Choroid plexus epithelial cell (primary cell): ENCODE measurements around the gene GPBP1L1.
A peak's percentile ranks its signal among the peaks of the same experiment; 100 is the strongest.
"Not testable (repeated sequence)": the region's sequence is repeated elsewhere in the genome, so short reads cannot be mapped to it uniquely, and the experiment has no call there.

Source experiments
- DNase-seq: peaks from one replicate; pipeline ENCODE4 v3.0.0-alpha.2; 2010; ENCODE audit warnings: low read depth
- H3K4me3 ChIP-seq: 2 replicates; pipeline ENCODE4 v1.5.1; 2011; ENCODE audit warnings: low read depth, mild to moderate bottlenecking, control low read depth, low read length, moderate library complexity
- CTCF ChIP-seq: conservative IDR thresholded peaks from 2 replicates; pipeline ENCODE4 v1.5.1; 2011; ENCODE audit warnings: low read depth, mild to moderate bottlenecking, control low read depth, inconsistent platforms, low read length, moderate library complexity

The GPBP1L1 gene

GRCh38 chr1:45686288-45687013 is at the start of gene GPBP1L1:
TSS of gene GPBP1L1 (minus strand) at chr1:45686533. CDS start at chr1:45659087, 27,446 bp downstream.
- no peak for TF ChIP-seq CTCF

GRCh38 chr1:45730780-45731319 is 44.5 kb upstream of the GPBP1L1 start:
- TF ChIP-seq CTCF = no peak
- no peak for DNase-seq
- H3K4me3 ChIP-seq = no peak overlapping the region

More at GRCh38 chr1:45686288-45687013, at the start of gene GPBP1L1:
- peak; percentile 99 for DNase-seq
- H3K4me3 ChIP-seq = peak within 1 kb of the TSS; percentile 98

GRCh38 chr1:45730075-45730779 is 43.9 kb upstream of the GPBP1L1 start:
- H3K4me3 ChIP-seq = no peak overlapping the region
- TF ChIP-seq CTCF = no peak
- DNase-seq = no peak

- not testable (repeated sequence) for DNase-seq, H3K4me3 ChIP-seq
Observed at GRCh38 chr1:45726007-45726406, 39.7 kb upstream of the GPBP1L1 start.

GRCh38 chr1:45723248-45723930 is 37.1 kb upstream of the GPBP1L1 start:
- no peak for DNase-seq
- no peak for TF ChIP-seq CTCF
- H3K4me3 ChIP-seq = no peak overlapping the region

- DNase-seq = peak; percentile 17
- TF ChIP-seq CTCF = no peak
Observed at GRCh38 chr1:45722809-45723208, 36.5 kb upstream of the GPBP1L1 start.

GRCh38 chr1:45721207-45721606 is 34.9 kb upstream of the GPBP1L1 start:
- H3K4me3 ChIP-seq = no peak overlapping the region
- peak; percentile 57 for DNase-seq
- TF ChIP-seq CTCF = no peak

More at GRCh38 chr1:45722809-45723208, 36.5 kb upstream of the GPBP1L1 start:
- no peak overlapping the region for H3K4me3 ChIP-seq
